OCI-LY1 (cell line): ENCODE results near the gene GIMAP6.

Source experiments
- H2AFZ ChIP-seq: fragments of 200-600 bp; sonication (generic), shearing (Covaris generic); 2 replicates; pipeline ENCODE4 v1.6.0; 2014; ENCODE audit warnings: antibody characterized with exemption, mild to moderate bottlenecking, low read length
- H3F3A ChIP-seq: fragments of 200-600 bp; sonication (generic), shearing (Covaris generic); 2 replicates; pipeline ENCODE4 v1.6.0; 2014; ENCODE audit warnings: mild to moderate bottlenecking, antibody characterized with exemption, low read length, moderate library complexity; ENCODE audit not compliant: insufficient read depth
- H3K27ac ChIP-seq: fragments of 200-600 bp; sonication (generic); 2 replicates; pipeline ENCODE4 v1.5.1; 2014; ENCODE audit warnings: low read length, mixed run types, mild to moderate bottlenecking, low read depth; ENCODE audit not compliant: poor library complexity, severe bottlenecking
- H3K27me3 ChIP-seq: fragments of 200-600 bp; sonication (generic); 2 replicates; pipeline ENCODE4 v1.6.0; 2014; ENCODE audit warnings: antibody characterized with exemption, mild to moderate bottlenecking, low read length, moderate library complexity; ENCODE audit not compliant: insufficient read depth
- H3K36me3 ChIP-seq: fragments of 200-600 bp; sonication (generic); 2 replicates; pipeline ENCODE4 v1.6.1; 2014; ENCODE audit warnings: mild to moderate bottlenecking, antibody characterized with exemption, low read length, moderate library complexity, mixed read lengths; ENCODE audit not compliant: insufficient read depth
- H3K4me1 ChIP-seq: fragments of 200-600 bp; sonication (generic); 2 replicates; pipeline ENCODE4 v1.5.1; 2014; ENCODE audit warnings: mild to moderate bottlenecking, low read length, moderate library complexity; ENCODE audit not compliant: insufficient read depth, severe bottlenecking
- H3K4me2 ChIP-seq: fragments of 200-600 bp; sonication (generic), shearing (Covaris generic); 2 replicates; pipeline ENCODE4 v1.6.1; 2014; ENCODE audit warnings: low read length
- H3K4me3 ChIP-seq: fragments of 200-600 bp; sonication (generic); 2 replicates; pipeline ENCODE4 v1.5.1; 2014; ENCODE audit warnings: low read length, low read depth, mild to moderate bottlenecking, mixed read lengths; ENCODE audit not compliant: poor library complexity, severe bottlenecking
- H3K79me2 ChIP-seq: fragments of 200-600 bp; shearing (Covaris generic); 2 replicates; pipeline ENCODE4 v1.6.1; 2016; ENCODE audit warnings: mixed run types, low read length, mixed read lengths; ENCODE audit not compliant: insufficient read depth
- H3K9ac ChIP-seq: fragments of 200-600 bp; sonication (generic), shearing (Covaris generic); 2 replicates; pipeline ENCODE4 v1.6.1; 2014; ENCODE audit warnings: mild to moderate bottlenecking, low read length, mixed read lengths
- H3K9me2 ChIP-seq: fragments of 200-600 bp; sonication (generic), shearing (Covaris generic); 2 replicates; pipeline ENCODE4 v1.6.1; 2014; ENCODE audit warnings: low read depth, mild to moderate bottlenecking, low read length, mixed read lengths
- H3K9me3 ChIP-seq: fragments of 200-600 bp; shearing (Covaris generic); 2 replicates; pipeline ENCODE4 v1.6.1; 2014; ENCODE audit warnings: low read length, mixed read lengths
- H4K20me1 ChIP-seq: fragments of 200-600 bp; sonication (generic), shearing (Covaris generic); 2 replicates; pipeline ENCODE4 v1.6.0; 2016; ENCODE audit warnings: mild to moderate bottlenecking, low read length; ENCODE audit not compliant: insufficient read depth
- EZH2 ChIP-seq: fragments of 200-600 bp; sonication (generic), shearing (Covaris generic); IDR thresholded peaks from 2 replicates; pipeline ENCODE4 v1.8.0; 2017; ENCODE audit warnings: borderline replicate concordance, mixed run types, mild to moderate bottlenecking, antibody characterized with exemption, low read length, moderate library complexity, mixed read lengths
- TF ChIP-seq, protein P1 (sequence below): fragments of 200-600 bp; sonication (generic), shearing (Covaris generic); IDR thresholded peaks from 2 replicates; pipeline ENCODE4 v1.5.1; 2017; ENCODE audit warnings: mild to moderate bottlenecking, antibody characterized with exemption, low read length, moderate library complexity, mixed read lengths

The GIMAP6 gene

DNA sequence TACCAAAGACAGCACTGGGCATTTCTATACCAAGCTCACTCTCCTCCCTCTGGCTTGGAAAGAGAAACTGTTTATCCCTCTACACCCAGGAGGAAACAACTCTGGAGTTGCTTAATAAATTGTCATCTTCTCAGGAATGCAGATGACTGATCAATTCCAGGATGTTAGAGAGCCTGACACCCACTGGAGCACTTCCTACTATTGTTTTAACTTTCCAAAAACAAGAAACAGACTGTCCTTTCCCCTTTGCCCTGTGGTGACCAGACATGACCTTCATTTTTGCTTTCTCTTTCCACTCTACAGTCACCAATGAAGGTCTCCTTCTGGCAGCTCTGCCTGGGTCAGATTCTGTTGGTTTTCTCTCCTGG lies 45.4 kb downstream of the GIMAP6 start:
- Histone ChIP-seq H3K4me3 (no peak overlapping the region), H3K4me2 (no peak overlapping the region), H3K4me1 (no peaks in the 10 kb centered on the region), H3K79me2 (no peaks in the 10 kb centered on the region), H3K36me3 (no peaks in the 10 kb centered on the region), H2AFZ (no peak overlapping the region), H3K9me2 (no peaks in the 10 kb centered on the region), H3K27ac (no peak overlapping the region), H3K9ac (no peak overlapping the region), H3K9me3 (no peaks in the 10 kb centered on the region), H3F3A (no peaks in the 10 kb centered on the region), H3K27me3 (no peaks in the 10 kb centered on the region; the same call in 1 of the 2 replicates), H4K20me1 (no peaks in the 10 kb centered on the region)
- TF ChIP-seq EZH2, result no peak
- TF ChIP-seq, protein P1, sequence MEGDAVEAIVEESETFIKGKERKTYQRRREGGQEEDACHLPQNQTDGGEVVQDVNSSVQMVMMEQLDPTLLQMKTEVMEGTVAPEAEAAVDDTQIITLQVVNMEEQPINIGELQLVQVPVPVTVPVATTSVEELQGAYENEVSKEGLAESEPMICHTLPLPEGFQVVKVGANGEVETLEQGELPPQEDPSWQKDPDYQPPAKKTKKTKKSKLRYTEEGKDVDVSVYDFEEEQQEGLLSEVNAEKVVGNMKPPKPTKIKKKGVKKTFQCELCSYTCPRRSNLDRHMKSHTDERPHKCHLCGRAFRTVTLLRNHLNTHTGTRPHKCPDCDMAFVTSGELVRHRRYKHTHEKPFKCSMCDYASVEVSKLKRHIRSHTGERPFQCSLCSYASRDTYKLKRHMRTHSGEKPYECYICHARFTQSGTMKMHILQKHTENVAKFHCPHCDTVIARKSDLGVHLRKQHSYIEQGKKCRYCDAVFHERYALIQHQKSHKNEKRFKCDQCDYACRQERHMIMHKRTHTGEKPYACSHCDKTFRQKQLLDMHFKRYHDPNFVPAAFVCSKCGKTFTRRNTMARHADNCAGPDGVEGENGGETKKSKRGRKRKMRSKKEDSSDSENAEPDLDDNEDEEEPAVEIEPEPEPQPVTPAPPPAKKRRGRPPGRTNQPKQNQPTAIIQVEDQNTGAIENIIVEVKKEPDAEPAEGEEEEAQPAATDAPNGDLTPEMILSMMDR, result no peak

DNA sequence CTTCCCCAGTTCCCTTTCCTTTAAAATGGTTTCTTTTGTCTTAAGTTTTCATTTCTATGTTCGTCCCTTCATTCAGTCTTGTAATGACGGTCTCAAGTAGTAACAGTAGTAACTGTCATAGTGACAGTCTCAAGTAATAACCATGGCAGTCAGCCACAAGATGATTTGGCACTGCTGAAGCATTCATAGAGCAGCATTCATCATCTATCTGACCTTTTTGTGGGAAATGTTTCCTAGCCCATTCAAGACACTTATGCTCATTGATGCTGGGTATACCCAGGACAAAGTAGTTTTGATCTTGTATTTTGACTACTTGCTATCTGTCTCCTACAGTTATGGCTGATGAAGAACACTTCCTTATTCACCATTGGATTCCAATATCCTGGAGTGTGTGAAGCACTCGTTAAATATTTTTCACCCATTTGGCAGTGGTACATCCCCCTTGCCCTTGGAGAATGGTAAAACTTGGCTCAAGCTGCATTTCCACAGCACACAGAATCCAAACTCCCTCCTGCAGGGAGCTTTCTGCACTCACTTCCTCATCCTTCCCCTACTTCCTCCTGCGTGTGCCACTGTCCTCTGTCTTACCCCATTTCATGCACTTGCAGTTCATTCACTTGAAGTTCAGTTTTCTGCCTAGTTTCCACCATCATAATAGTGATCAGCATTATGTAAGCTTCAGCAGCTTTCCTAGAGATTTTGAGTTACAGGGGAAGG lies 46.0 kb downstream of the GIMAP6 start:
- no peaks in the 10 kb centered on the region for H3K9me2 ChIP-seq
- no peaks in the 10 kb centered on the region for H4K20me1 ChIP-seq
- no peaks in the 10 kb centered on the region for H3K4me1 ChIP-seq
- no peak overlapping the region for H3K4me3 ChIP-seq
- no peaks in the 10 kb centered on the region for H3K79me2 ChIP-seq
- H3K4me2 ChIP-seq, result no peak overlapping the region
- no peaks in the 10 kb centered on the region for H3F3A ChIP-seq
- H3K9ac ChIP-seq, result no peak overlapping the region
- H3K27ac ChIP-seq, result no peak overlapping the region
- H2AFZ ChIP-seq, result no peak overlapping the region
- TF ChIP-seq EZH2, result no peak
- TF ChIP-seq, protein P1, result no peak
- no peaks in the 10 kb centered on the region for H3K36me3 ChIP-seq
- no peaks in the 10 kb centered on the region for H3K9me3 ChIP-seq
- no peaks in the 10 kb centered on the region; the same call in 1 of the 2 replicates for H3K27me3 ChIP-seq

DNA sequence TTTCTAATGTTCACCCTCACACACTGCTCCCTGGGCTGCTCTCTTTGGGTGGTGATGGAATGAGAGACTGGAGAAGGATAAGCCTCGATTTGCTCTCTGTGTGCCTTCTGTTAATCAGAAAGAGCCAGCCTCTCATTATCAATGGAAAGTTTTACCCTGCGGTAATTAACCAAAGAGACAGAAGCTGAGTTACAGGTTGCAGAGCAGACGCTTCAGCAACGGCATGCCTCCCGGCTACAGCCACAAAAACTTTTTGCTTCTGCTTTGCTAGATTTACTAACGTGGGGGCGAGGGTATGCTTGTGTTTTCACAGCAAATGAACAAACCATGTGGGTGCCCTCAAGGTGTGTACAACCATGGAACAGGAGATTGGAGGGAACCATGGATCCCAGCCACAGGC lies 47.0 kb downstream of the GIMAP6 start:
- Histone ChIP-seq H3K27me3 (no peaks in the 10 kb centered on the region; the same call in 1 of the 2 replicates), H3K4me3 (no peak overlapping the region), H3K4me2 (no peak overlapping the region), H3K9me3 (no peaks in the 10 kb centered on the region), H4K20me1 (no peaks in the 10 kb centered on the region), H2AFZ (no peak overlapping the region), H3F3A (no peaks in the 10 kb centered on the region), H3K79me2 (no peaks in the 10 kb centered on the region), H3K4me1 (no peaks in the 10 kb centered on the region), H3K36me3 (no peaks in the 10 kb centered on the region), H3K27ac (no peak overlapping the region), H3K9ac (no peak overlapping the region), H3K9me2 (no peaks in the 10 kb centered on the region)
- TF ChIP-seq, protein P1, result no peak
- no peak for TF ChIP-seq EZH2
